GM23248 (cell line): ENCODE data around the gene DLX3.

Experiments
- EZH2 ChIP-seq: fragments of 200-600 bp; sonication (generic); IDR thresholded peaks from 2 replicates; pipeline ENCODE4 v1.6.1; 2018; ENCODE audit warnings: antibody characterized with exemption, mild to moderate bottlenecking; ENCODE audit not compliant: insufficient read depth, poor library complexity, severe bottlenecking
- EZH2phosphoT487 ChIP-seq: fragments of 200-600 bp; sonication (generic); IDR thresholded peaks from 2 replicates; pipeline ENCODE4 v1.6.1; 2018; ENCODE audit warnings: antibody characterized with exemption, moderate library complexity, mild to moderate bottlenecking, low read depth; ENCODE audit not compliant: insufficient read depth

- TF ChIP-seq EZH2phosphoT487 (no peak), EZH2 (no peak)
Measured at GRCh38 chr17:49971199-49971847, 23.7 kb downstream of the DLX3 start.
